Caco-2 (cell line): ENCODE data around the gene PODXL. TPM values are rescaled to one million over a fixed set of nuclear protein-coding genes. Genes with fewer than 3 reads are reported as not detected.

ENCODE experiments used
- BruUV-seq: library from RNA; stranded (reverse); fragments of 400-500 nt; replicated peaks from 2 replicates; lab custom pipeline; 2021; lab: Mats Ljungman, UMichigan
- CTCF ChIA-PET: fragments of 300-600 bp; sonication (Branson Sonifier 250); formaldehyde crosslinking; loops from one replicate; lab custom pipeline; 2022; ENCODE audit warnings: antibody characterized with exemption; lab: Charles Lee
- POLR2A ChIA-PET: fragments of 300-600 bp; sonication (Branson Sonifier 250); formaldehyde crosslinking; loops from one replicate; lab custom pipeline; 2022; ENCODE audit warnings: antibody characterized with exemption; lab: Charles Lee
- DNase-seq, 2 experiments: peaks; one replicate each; pipeline versions ENCODE4 v3.0.0 to v3.0.0-alpha.2; 2020 to 2022
- H3K27me3 ChIP-seq: replicated peaks from 2 replicates; pipeline ENCODE4 v1.6.0; 2011; ENCODE audit warnings: low read length; ENCODE audit not compliant: control insufficient read depth, insufficient read depth
- H3K36me3 ChIP-seq: 2 replicates; pipeline ENCODE4 v1.5.1; 2011; ENCODE audit warnings: low read length; ENCODE audit not compliant: control insufficient read depth, insufficient read depth
- H3K4me1 ChIP-seq: fragments of 250-450 bp; sonication (Bioruptor Pico); 2 replicates; pipeline ENCODE4 v1.5.1; 2020; ENCODE audit warnings: mild to moderate bottlenecking
- H3K4me3 ChIP-seq: 2 replicates; pipeline ENCODE4 v1.5.1; 2011; ENCODE audit warnings: low read depth, mild to moderate bottlenecking, control low read depth, low read length
- H3K9me3 ChIP-seq: fragments of 250-450 bp; sonication (Bioruptor Pico); 2 replicates; pipeline ENCODE4 v1.5.1; 2020; ENCODE audit warnings: mild to moderate bottlenecking, moderate library complexity
- H3K27ac Mint-ChIP-seq: one replicate; pipeline ENCODE4 v1.8.0; 2022; ENCODE audit warnings: mixed read lengths; ENCODE audit not compliant: unreplicated experiment
- H3K27me3 Mint-ChIP-seq: one replicate; pipeline ENCODE4 v1.8.0; 2022; ENCODE audit warnings: mixed read lengths; ENCODE audit not compliant: insufficient read depth, unreplicated experiment
- H3K36me3 Mint-ChIP-seq: one replicate; pipeline ENCODE4 v1.8.0; 2022; ENCODE audit warnings: mild to moderate bottlenecking, mixed read lengths; ENCODE audit not compliant: insufficient read depth, unreplicated experiment
- H3K4me1 Mint-ChIP-seq: one replicate; pipeline ENCODE4 v1.8.0; 2022; ENCODE audit warnings: low read depth, mixed read lengths; ENCODE audit not compliant: unreplicated experiment
- H3K4me3 Mint-ChIP-seq: one replicate; pipeline ENCODE4 v1.8.0; 2022; ENCODE audit warnings: mild to moderate bottlenecking, moderate library complexity, mixed read lengths; ENCODE audit not compliant: unreplicated experiment
- H3K9me3 Mint-ChIP-seq: one replicate; pipeline ENCODE4 v1.8.0; 2022; ENCODE audit warnings: mixed read lengths; ENCODE audit not compliant: unreplicated experiment
- intact Hi-C: fragments of 100-400 bp; cut with micrococcal nuclease; formaldehyde crosslinking; loops from one replicate; pipeline ENCODE4 v1.10.0; 2022; ENCODE audit not compliant: unreplicated experiment
- total RNA-seq: library from RNA; stranded (reverse); gene quantifications from 2 replicates; pipeline ENCODE4 v1.2.3, GENCODE V29; 2022
- TF ChIP-seq, protein P1 (sequence below), 2 experiments: fragments of 200-600 bp in 1 of 2; IDR thresholded peaks; 1 replicate in 1 of 2; 2 replicates in 1 of 2; pipeline versions ENCODE4 v1.5.1 to v1.8.0; 2011 to 2022; ENCODE audit warnings: antibody characterized with exemption in 1 of 2, control low read depth in 1 of 2, inconsistent platforms in 1 of 2, low read depth in 1 of 2, low read length in 1 of 2, mild to moderate bottlenecking in 1 of 2, moderate library complexity in 1 of 2; ENCODE audit not compliant: insufficient read depth in 1 of 2, severe bottlenecking in 1 of 2, unreplicated experiment in 1 of 2

PODXL gene
- total RNA-seq, 1 experiment from 2014 or later = 278 TPM

DNA sequence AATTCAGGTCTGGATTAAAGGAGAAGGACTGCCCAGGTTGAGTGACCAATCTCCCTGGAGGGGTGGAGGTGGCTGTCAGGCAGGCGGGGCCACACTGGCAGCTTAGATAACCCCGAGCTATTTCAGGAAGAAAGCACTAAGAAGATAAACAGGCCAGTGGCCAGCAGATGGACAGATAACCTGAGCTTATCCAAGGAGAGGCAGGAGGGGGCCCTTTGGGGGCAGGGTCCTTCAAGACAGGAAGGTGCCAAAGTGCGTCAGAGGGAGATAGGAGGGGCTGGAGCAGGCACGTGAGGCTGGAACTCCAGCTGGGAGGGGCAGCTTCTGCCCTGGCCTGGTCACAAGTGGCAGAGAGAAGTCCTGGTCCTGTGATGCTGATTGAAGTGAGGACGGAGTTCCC lies 29.8 kb upstream of the PODXL start:
- BruUV-seq = no TSS peak
- Mint-ChIP-seq H3K4me1 (peaks cover 7% of the 10 kb centered on the region), H3K36me3 (peaks cover 5% of the 10 kb centered on the region), H3K27me3 (no peaks in the 10 kb centered on the region), H3K4me3 (no peak overlapping the region), H3K9me3 (no peaks in the 10 kb centered on the region), H3K27ac (no peak overlapping the region)
- Histone ChIP-seq H3K36me3 (no peaks in the 10 kb centered on the region), H3K4me1 (peaks cover 48% of the 10 kb centered on the region), H3K27me3 (no peaks in the 10 kb centered on the region), H3K4me3 (no peak overlapping the region), H3K9me3 (no peaks in the 10 kb centered on the region)
- POLR2A ChIA-PET = interaction anchor here (0.6 to 1.6 kb wide), 13 partner anchors 9 to 1690 kb away, joined by 3 to 24 read pairs (median 5); no protein-coding TSS in a partner anchor
- intact Hi-C loops = loop anchor here (1.0 to 5.0 kb wide), 7 partner anchors 14 to 67 kb away; no protein-coding TSS in a partner anchor
- TF ChIP-seq, protein P1, sequence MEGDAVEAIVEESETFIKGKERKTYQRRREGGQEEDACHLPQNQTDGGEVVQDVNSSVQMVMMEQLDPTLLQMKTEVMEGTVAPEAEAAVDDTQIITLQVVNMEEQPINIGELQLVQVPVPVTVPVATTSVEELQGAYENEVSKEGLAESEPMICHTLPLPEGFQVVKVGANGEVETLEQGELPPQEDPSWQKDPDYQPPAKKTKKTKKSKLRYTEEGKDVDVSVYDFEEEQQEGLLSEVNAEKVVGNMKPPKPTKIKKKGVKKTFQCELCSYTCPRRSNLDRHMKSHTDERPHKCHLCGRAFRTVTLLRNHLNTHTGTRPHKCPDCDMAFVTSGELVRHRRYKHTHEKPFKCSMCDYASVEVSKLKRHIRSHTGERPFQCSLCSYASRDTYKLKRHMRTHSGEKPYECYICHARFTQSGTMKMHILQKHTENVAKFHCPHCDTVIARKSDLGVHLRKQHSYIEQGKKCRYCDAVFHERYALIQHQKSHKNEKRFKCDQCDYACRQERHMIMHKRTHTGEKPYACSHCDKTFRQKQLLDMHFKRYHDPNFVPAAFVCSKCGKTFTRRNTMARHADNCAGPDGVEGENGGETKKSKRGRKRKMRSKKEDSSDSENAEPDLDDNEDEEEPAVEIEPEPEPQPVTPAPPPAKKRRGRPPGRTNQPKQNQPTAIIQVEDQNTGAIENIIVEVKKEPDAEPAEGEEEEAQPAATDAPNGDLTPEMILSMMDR (IDR thresholded peaks at IDR 0.05; ENCODE audit: insufficient read depth in 1 of 2, low read depth in 1 of 2, low read length in 1 of 2, severe bottlenecking in 1 of 2, unreplicated experiment in 1 of 2) = no peak
- CTCF ChIA-PET = interaction anchor here (0.8 to 1.6 kb wide), 12 partner anchors 13 to 72 kb away, joined by 3 to 22 read pairs (median 6); no protein-coding TSS in a partner anchor
- DNase-seq = peak; percentile 96 to 99

DNA sequence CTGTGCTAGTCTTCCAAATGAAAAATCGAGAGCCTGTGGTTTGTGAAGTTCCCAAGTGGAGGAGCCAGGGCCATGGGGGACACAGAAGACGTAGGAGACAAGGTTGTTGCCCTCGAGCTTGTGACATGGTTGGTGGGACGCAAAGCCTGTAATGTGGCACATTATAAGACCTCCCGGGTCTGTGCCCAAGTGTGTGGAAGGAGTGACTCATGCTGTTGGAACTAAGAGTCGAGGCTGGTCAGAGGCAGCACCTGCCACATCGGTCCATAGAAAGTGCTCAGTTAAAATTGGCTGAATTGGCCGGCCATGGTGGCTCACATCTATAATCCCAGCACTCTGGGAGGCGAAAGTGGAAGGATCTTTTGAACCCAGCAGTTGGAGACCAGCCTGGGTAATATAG lies 27.0 kb upstream of the PODXL start:
- H3K4me3 Mint-ChIP-seq = no peak overlapping the region

GRCh38 chr7:131581241-131582051 lies 25.0 kb upstream of the PODXL start:
- H3K9me3 ChIP-seq = no peaks in the 10 kb centered on the region
- no peaks in the 10 kb centered on the region for H3K27me3 ChIP-seq
- no peak for DNase-seq
- no peak overlapping the region for H3K4me3 ChIP-seq
- Mint-ChIP-seq H3K27me3 (no peaks in the 10 kb centered on the region), H3K4me3 (no peak overlapping the region), H3K27ac (no peak overlapping the region), H3K36me3 (no peaks in the 10 kb centered on the region), H3K9me3 (no peaks in the 10 kb centered on the region), H3K4me1 (peaks cover 11% of the 10 kb centered on the region)
- H3K36me3 ChIP-seq = no peaks in the 10 kb centered on the region
- ChIA-PET CTCF (no interaction called here), POLR2A (no interaction called here)
- peaks cover 24% of the 10 kb centered on the region for H3K4me1 ChIP-seq
- TF ChIP-seq, protein P1 (IDR thresholded peaks at IDR 0.05; ENCODE audit: insufficient read depth in 1 of 2, low read depth in 1 of 2, low read length in 1 of 2, severe bottlenecking in 1 of 2, unreplicated experiment in 1 of 2) = no peak
- BruUV-seq = no TSS peak
- intact Hi-C loops = no loop called here

More for the DNA sequence above, 27.0 kb upstream of the PODXL start:
- Histone ChIP-seq H3K4me1 (peaks cover 44% of the 10 kb centered on the region), H3K4me3 (no peak overlapping the region), H3K27me3 (no peaks in the 10 kb centered on the region), H3K9me3 (no peaks in the 10 kb centered on the region), H3K36me3 (no peaks in the 10 kb centered on the region)
- TF ChIP-seq, protein P1 (IDR thresholded peaks at IDR 0.05; ENCODE audit: insufficient read depth in 1 of 2, low read depth in 1 of 2, low read length in 1 of 2, severe bottlenecking in 1 of 2, unreplicated experiment in 1 of 2) = no peak
- Mint-ChIP-seq H3K27me3 (no peaks in the 10 kb centered on the region), H3K36me3 (no peaks in the 10 kb centered on the region), H3K27ac (peak overlapping the region; percentile 29), H3K9me3 (no peaks in the 10 kb centered on the region), H3K4me1 (peaks cover 5% of the 10 kb centered on the region)
- DNase-seq = no peak
- CTCF ChIA-PET = no interaction called here
- POLR2A ChIA-PET = no interaction called here
- BruUV-seq = no TSS peak
- intact Hi-C loops = no loop called here
